H9 (cell line): Measurements from ENCODE around the gene GOT1. TPM values are rescaled to one million over a fixed set of nuclear protein-coding genes. Genes with fewer than 3 reads are reported as not detected.

Experiments used
- DNase-seq: peaks from one replicate; pipeline ENCODE4 v3.0.0-alpha.2; 2017
- H2AFZ ChIP-seq: one replicate; pipeline ENCODE4 v1.6.1; 2013; ENCODE audit warnings: mild to moderate bottlenecking, low read length, control low read depth, moderate library complexity
- H2AK5ac ChIP-seq: 2 replicates; pipeline ENCODE4 v1.6.1; 2013; ENCODE audit warnings: low read length, control low read depth, mixed read lengths; ENCODE audit not compliant: insufficient read length
- H2BK120ac ChIP-seq: one replicate; pipeline ENCODE4 v1.6.1; 2013; ENCODE audit warnings: low read depth, mild to moderate bottlenecking, low read length, control low read depth, inconsistent platforms; ENCODE audit not compliant: poor library complexity, severe bottlenecking
- H2BK12ac ChIP-seq: 2 replicates; pipeline ENCODE4 v1.6.1; 2013; ENCODE audit warnings: low read length, control low read depth, mixed read lengths, low read depth; ENCODE audit not compliant: insufficient read length
- H2BK15ac ChIP-seq: 2 replicates; pipeline ENCODE4 v1.6.1; 2013; ENCODE audit warnings: low read depth, low read length, control low read depth
- H2BK20ac ChIP-seq: one replicate; pipeline ENCODE4 v1.6.1; 2013; ENCODE audit warnings: low read depth, mild to moderate bottlenecking, low read length, control low read depth, inconsistent platforms; ENCODE audit not compliant: poor library complexity, severe bottlenecking
- H2BK5ac ChIP-seq: 2 replicates; pipeline ENCODE4 v1.6.1; 2013; ENCODE audit warnings: low read length, control low read depth, mixed read lengths; ENCODE audit not compliant: insufficient read length
- H3K14ac ChIP-seq: 2 replicates; pipeline ENCODE4 v1.6.1; 2013; ENCODE audit warnings: low read length, control low read depth; ENCODE audit not compliant: insufficient read depth
- H3K18ac ChIP-seq: 2 replicates; pipeline ENCODE4 v1.6.1; 2013; ENCODE audit warnings: low read depth, mild to moderate bottlenecking, mixed read lengths, low read length, control low read depth; ENCODE audit not compliant: insufficient read length
- H3K23ac ChIP-seq: 2 replicates; pipeline ENCODE4 v1.6.1; 2013; ENCODE audit warnings: low read length, control low read depth, mixed read lengths, low read depth; ENCODE audit not compliant: insufficient read length
- H3K23me2 ChIP-seq: 2 replicates; pipeline ENCODE4 v1.6.1; 2013; ENCODE audit warnings: low read depth, mild to moderate bottlenecking, mixed read lengths, low read length, control low read depth; ENCODE audit not compliant: insufficient read length, poor library complexity, severe bottlenecking
- H3K27ac ChIP-seq: 2 replicates; pipeline ENCODE4 v1.5.1; 2013; ENCODE audit warnings: low read length, control low read depth, mixed read lengths, low read depth; ENCODE audit not compliant: insufficient read length
- H3K27me3 ChIP-seq: 2 replicates; pipeline ENCODE4 v1.6.1; 2013; ENCODE audit warnings: low read length, control low read depth, inconsistent platforms; ENCODE audit not compliant: insufficient read depth
- H3K4ac ChIP-seq: 2 replicates; pipeline ENCODE4 v1.6.1; 2013; ENCODE audit warnings: low read depth, mild to moderate bottlenecking, control low read depth, inconsistent platforms, low read length, moderate library complexity
- H3K4me1 ChIP-seq: 2 replicates; pipeline ENCODE4 v1.6.1; 2013; ENCODE audit warnings: low read length, control low read depth, inconsistent platforms; ENCODE audit not compliant: insufficient read depth
- H3K4me2 ChIP-seq: 2 replicates; pipeline ENCODE4 v1.6.1; 2013; ENCODE audit warnings: low read length, control low read depth, mixed read lengths; ENCODE audit not compliant: insufficient read length, insufficient read depth
- H3K56ac ChIP-seq: 2 replicates; pipeline ENCODE4 v1.6.1; 2013; ENCODE audit warnings: low read depth, mild to moderate bottlenecking, mixed read lengths, low read length, control low read depth; ENCODE audit not compliant: insufficient read length
- H3K79me1 ChIP-seq: 2 replicates; pipeline ENCODE4 v1.6.1; 2013; ENCODE audit warnings: low read depth, mild to moderate bottlenecking, moderate library complexity, low read length, control low read depth, inconsistent platforms; ENCODE audit not compliant: insufficient read depth, poor library complexity, severe bottlenecking
- H3K79me2 ChIP-seq: 2 replicates; pipeline ENCODE4 v1.6.1; 2013; ENCODE audit warnings: low read length, control low read depth, inconsistent platforms; ENCODE audit not compliant: insufficient read depth
- H3K9ac ChIP-seq: 2 replicates; pipeline ENCODE4 v1.6.1; 2013; ENCODE audit warnings: low read length, control low read depth, mixed read lengths; ENCODE audit not compliant: insufficient read length; ENCODE audit errors: extremely low read depth
- H3K9me3 ChIP-seq: one replicate; pipeline ENCODE4 v1.6.1; 2013; ENCODE audit warnings: low read depth, low read length, inconsistent platforms; ENCODE audit not compliant: control insufficient read depth
- H3T11ph ChIP-seq: one replicate; pipeline ENCODE4 v1.6.1; 2013; ENCODE audit warnings: mild to moderate bottlenecking, low read length, control low read depth, inconsistent platforms
- H4K20me1 ChIP-seq: one replicate; pipeline ENCODE4 v1.6.1; 2013; ENCODE audit not compliant: control insufficient read depth, insufficient read length, insufficient read depth
- H4K5ac ChIP-seq: 2 replicates; pipeline ENCODE4 v1.6.1; 2013; ENCODE audit warnings: low read depth, mild to moderate bottlenecking, mixed read lengths, low read length, control low read depth; ENCODE audit not compliant: insufficient read length
- H4K8ac ChIP-seq: replicated peaks from 2 replicates; pipeline ENCODE4 v1.6.1; 2013; ENCODE audit warnings: low read length, control low read depth, mixed read lengths, low read depth; ENCODE audit not compliant: insufficient read length
- H4K91ac ChIP-seq: 2 replicates; pipeline ENCODE4 v1.6.1; 2013; ENCODE audit warnings: low read depth, mild to moderate bottlenecking, moderate library complexity, mixed read lengths, low read length, control low read depth; ENCODE audit not compliant: insufficient read length
- H3K27ac Mint-ChIP-seq, 3 experiments: 2 replicates in 2 of 3; 3 replicates in 1 of 3; pipeline ENCODE4 v1.8.0; 2020 to 2021; ENCODE audit warnings: mixed read lengths in 3 of 3, mild to moderate bottlenecking in 1 of 3, moderate library complexity in 1 of 3
- H3K27me3 Mint-ChIP-seq: 2 replicates; pipeline ENCODE4 v1.8.0; 2021; ENCODE audit warnings: low read depth, mild to moderate bottlenecking, moderate library complexity, mixed read lengths
- H3K36me3 Mint-ChIP-seq, 3 experiments: 2 replicates in 2 of 3; 3 replicates in 1 of 3; pipeline ENCODE4 v1.8.0; 2020 to 2021; ENCODE audit warnings: low read depth in 3 of 3, mixed read lengths in 3 of 3; ENCODE audit not compliant: insufficient read depth in 1 of 3
- H3K4me1 Mint-ChIP-seq, 2 experiments: 2 replicates each; pipeline ENCODE4 v1.8.0; 2020; ENCODE audit warnings: mixed read lengths in 2 of 2
- H3K4me3 Mint-ChIP-seq, 2 experiments: 2 replicates in 1 of 2; 3 replicates in 1 of 2; pipeline ENCODE4 v1.8.0; 2020 to 2021; ENCODE audit warnings: mild to moderate bottlenecking in 2 of 2, mixed read lengths in 2 of 2, moderate library complexity in 1 of 2
- H3K9me3 Mint-ChIP-seq, 2 experiments: 2 replicates in 1 of 2; 3 replicates in 1 of 2; pipeline ENCODE4 v1.8.0; 2020; ENCODE audit warnings: mild to moderate bottlenecking in 2 of 2, mixed read lengths in 2 of 2, moderate library complexity in 1 of 2
- CTCF ChIP-seq: fragments of 200-600 bp; sonication (generic); conservative IDR thresholded peaks from 3 replicates; pipeline ENCODE4 v1.8.0; 2021; ENCODE audit warnings: antibody characterized with exemption, mild to moderate bottlenecking
- WGBS: extraction: QIAGEN DNeasy Blood & Tissue Kit; methylation state at CpG from one replicate; pipeline ENCODE4 v1.1.7; 2013; ENCODE audit warnings: missing lambda C conversion rate, low lambda C conversion rate, mixed read lengths; ENCODE audit not compliant: insufficient read length; ENCODE audit errors: extremely low coverage; 5-methylcytosine and 5-hydroxymethylcytosine counted together
- total RNA-seq: library from RNA; stranded (reverse); gene quantifications from 2 replicates; pipeline ENCODE4 v1.2.1, GENCODE V29; 2021

GOT1 gene
- total RNA-seq, 1 experiment from 2014 or later: 43.3 TPM

GRCh38 chr10:99399664-99400063, 30.8 kb downstream of the GOT1 start:
- no peaks in the 10 kb centered on the region for H3K27me3 Mint-ChIP-seq
- H3K14ac ChIP-seq: no peak overlapping the region
- no peak overlapping the region for H3K4ac ChIP-seq
- H3K9me3 ChIP-seq: no peaks in the 10 kb centered on the region
- peaks cover 4% of the 10 kb centered on the region; the same call in 1 of the 2 replicates for H3K4me1 ChIP-seq
- no peaks in the 10 kb centered on the region for H4K20me1 ChIP-seq
- no peak overlapping the region for H3T11ph ChIP-seq
- H3K18ac ChIP-seq: no peak overlapping the region
- no peak for DNase-seq
- H3K27me3 ChIP-seq: no peaks in the 10 kb centered on the region
- TF ChIP-seq CTCF: no peak
- no peak overlapping the region for H2AK5ac ChIP-seq
- no peak overlapping the region for H4K8ac ChIP-seq
- no peak overlapping the region for H3K23ac ChIP-seq
- H2BK20ac ChIP-seq: no peak overlapping the region
- H3K79me2 ChIP-seq: no peaks in the 10 kb centered on the region
- peaks cover 14 to 18% of the 10 kb centered on the region in 2 experiments for H3K4me1 Mint-ChIP-seq
- no peak overlapping the region for H3K4me2 ChIP-seq
- H3K4me3 Mint-ChIP-seq: no peak overlapping the region
- H3K27ac Mint-ChIP-seq: no peak overlapping the region
- H3K27ac ChIP-seq: no peak overlapping the region
- H2BK12ac ChIP-seq: no peak overlapping the region
- H3K23me2 ChIP-seq: no peaks in the 10 kb centered on the region
- H3K79me1 ChIP-seq: no peaks in the 10 kb centered on the region
- no peak overlapping the region for H2BK15ac ChIP-seq
- H3K9me3 Mint-ChIP-seq: no peaks in the 10 kb centered on the region; a peak in 1 of 5 replicates
- WGBS: no CpG with 5 or more reads among the region's 3 CpGs
- no peak overlapping the region for H2AFZ ChIP-seq
- no peak overlapping the region for H2BK120ac ChIP-seq
- H4K5ac ChIP-seq: no peak overlapping the region
- H3K9ac ChIP-seq: no peak overlapping the region
- H4K91ac ChIP-seq: no peak overlapping the region
- peaks cover 17 to 81% (median 57%) of the 10 kb centered on the region in 3 experiments; a peak in 6 of 7 replicates for H3K36me3 Mint-ChIP-seq
- no peak overlapping the region for H3K56ac ChIP-seq
- no peak overlapping the region for H2BK5ac ChIP-seq
